Body of pancreas (tissue), 4 donors: ENCODE results near the gene GALNT16. TPM values are rescaled to one million over a fixed set of nuclear protein-coding genes. Genes with fewer than 3 reads are reported as not detected.

ENCODE experiments used
- ATAC-seq: fragments of 150-250 bp; one replicate; pipeline ENCODE4 v1.9.1; 2016
- DNase-seq, 4 donors: peaks; one replicate each; pipeline ENCODE4 v3.0.0-alpha.2; 2019
- H3K27ac ChIP-seq, 4 donors: fragments of 200-600 bp; sonication (generic); 1 replicate in 3 of 4; 2 replicates in 1 of 4; pipeline versions ENCODE4 v1.5.1 to v1.6.1; 2016 to 2019; ENCODE audit warnings: mild to moderate bottlenecking in 1 of 4, mixed read lengths in 1 of 4, moderate library complexity in 1 of 4
- H3K27me3 ChIP-seq, 2 donors: fragments of 200-600 bp; sonication (generic); one replicate each; pipeline ENCODE4 v1.6.0; 2016; ENCODE audit warnings: mild to moderate bottlenecking in 1 of 2
- H3K36me3 ChIP-seq, 2 donors: fragments of 200-600 bp; sonication (generic); replicated peaks in 1 of 2; 2 replicates each; pipeline ENCODE4 v1.5.1; 2016; ENCODE audit warnings: low read depth in 2 of 2; ENCODE audit not compliant: insufficient read depth in 1 of 2
- H3K4me1 ChIP-seq: fragments of 200-600 bp; sonication (generic); one replicate; pipeline ENCODE4 v1.6.0; 2016
- H3K4me3 ChIP-seq, 2 donors: fragments of 200-600 bp; sonication (generic); 1 replicate in 1 of 2; 2 replicates in 1 of 2; pipeline ENCODE4 v1.5.1; 2016 to 2019
- H3K9me3 ChIP-seq, 3 donors: fragments of 200-600 bp; sonication (generic); 1 replicate in 2 of 3; 2 replicates in 1 of 3; pipeline ENCODE4 v1.5.1; 2016
- CTCF ChIP-seq, 7 experiments: fragments of 450-650 bp in 4 of 7; fragments of 200-600 bp in 3 of 7; sonication (generic) in 3 of 7; IDR thresholded peaks; one replicate each; pipeline ENCODE4 v1.5.1; 2016 to 2019; ENCODE audit warnings: antibody characterized with exemption in 7 of 7
- POLR2A ChIP-seq, 3 donors: fragments of 450-650 bp; IDR thresholded peaks; one replicate each; pipeline ENCODE4 v1.6.1; 2016; ENCODE audit warnings: antibody characterized with exemption in 3 of 3, mild to moderate bottlenecking in 2 of 3
- WGBS, 2 donors: methylation state at CpG; one replicate each; pipeline ENCODE4 v1.1.5; 2017; 5-methylcytosine and 5-hydroxymethylcytosine counted together
- intact Hi-C: fragments of 100-400 bp; cut with DNase I; formaldehyde crosslinking; loops from one replicate; pipeline ENCODE4 v1.15.1; 2023
- total RNA-seq, 2 donors: library from RNA; depleted of rRNA; stranded (reverse); fragments of >200 nt; gene quantifications; one replicate each; pipeline ENCODE4 v1.1.0, GENCODE V29; 2016

Gene GALNT16
- total RNA-seq, 2 donors from 2014 or later = 1.3 to 5.6 TPM

- WGBS, 2 donors = 68 to 71% methylated on average over 4 of the region's 4 CpGs
- no peaks in the 10 kb centered on the region for H3K4me1 ChIP-seq
- intact Hi-C loops = no loop called here
- no peaks in the 10 kb centered on the region for H3K27me3 ChIP-seq
- TF ChIP-seq POLR2A (IDR thresholded peaks at IDR 0.05) (no peak), CTCF (IDR thresholded peaks at IDR 0.05) (no peak)
- H3K27ac ChIP-seq = no peak overlapping the region
- no peak for DNase-seq
- H3K4me3 ChIP-seq = no peak overlapping the region
- H3K9me3 ChIP-seq = no peaks in the 10 kb centered on the region
- no peaks in the 10 kb centered on the region for H3K36me3 ChIP-seq
- no peak for ATAC-seq
Observed at GRCh38 chr14:69333791-69334337, 73.9 kb downstream of the GALNT16 start.

GRCh38 chr14:69334576-69334975, 74.6 kb downstream of the GALNT16 start:
- H3K9me3 ChIP-seq = no peaks in the 10 kb centered on the region
- ATAC-seq (no peak), DNase-seq (no peak)
- no peaks in the 10 kb centered on the region for H3K36me3 ChIP-seq
- H3K4me3 ChIP-seq = no peak overlapping the region
- intact Hi-C loops = no loop called here
- no peak overlapping the region for H3K27ac ChIP-seq
- H3K4me1 ChIP-seq = no peaks in the 10 kb centered on the region
- no peaks in the 10 kb centered on the region for H3K27me3 ChIP-seq
- TF ChIP-seq CTCF (IDR thresholded peaks at IDR 0.05) = no peak
- TF ChIP-seq POLR2A (IDR thresholded peaks at IDR 0.05) = no peak
- WGBS, 2 donors = 74% methylated on average over 6 of the region's 6 CpGs; no CpG with 5 or more reads in 1 of the 2 donors

GRCh38 chr14:69335371-69335771, 75.4 kb downstream of the GALNT16 start:
- ATAC-seq (no peak), DNase-seq (no peak)
- Histone ChIP-seq H3K27ac (no peak overlapping the region), H3K4me3 (no peak overlapping the region), H3K36me3 (no peaks in the 10 kb centered on the region), H3K9me3 (no peaks in the 10 kb centered on the region), H3K4me1 (no peaks in the 10 kb centered on the region), H3K27me3 (no peaks in the 10 kb centered on the region)
- TF ChIP-seq CTCF (IDR thresholded peaks at IDR 0.05) (no peak), POLR2A (IDR thresholded peaks at IDR 0.05) (no peak)
- 68 to 70% methylated on average over 6 of the region's 6 CpGs for WGBS, 2 donors
- intact Hi-C loops = no loop called here

GRCh38 chr14:69337984-69338383, 78.0 kb downstream of the GALNT16 start:
- DNase-seq (no peak), ATAC-seq (no peak)
- no peak overlapping the region for H3K4me3 ChIP-seq
- H3K4me1 ChIP-seq = peaks cover 6% of the 10 kb centered on the region
- H3K36me3 ChIP-seq = no peaks in the 10 kb centered on the region
- TF ChIP-seq POLR2A (IDR thresholded peaks at IDR 0.05) (no peak), CTCF (IDR thresholded peaks at IDR 0.05) (no peak)
- H3K27me3 ChIP-seq = no peaks in the 10 kb centered on the region
- no peak overlapping the region for H3K27ac ChIP-seq
- intact Hi-C loops = no loop called here
- 83 to 89% methylated on average over 5 of the region's 5 CpGs for WGBS, 2 donors
- no peaks in the 10 kb centered on the region for H3K9me3 ChIP-seq

- ATAC-seq = no peak
Observed at GRCh38 chr14:69339426-69339825, 79.5 kb downstream of the GALNT16 start.

More at GRCh38 chr14:69339426-69339825, 79.5 kb downstream of the GALNT16 start:
- no peak for DNase-seq
- peaks cover 19% of the 10 kb centered on the region for H3K4me1 ChIP-seq
- TF ChIP-seq CTCF (IDR thresholded peaks at IDR 0.05) = no peak
- TF ChIP-seq POLR2A (IDR thresholded peaks at IDR 0.05) = no peak
- no peaks in the 10 kb centered on the region for H3K9me3 ChIP-seq
- no peaks in the 10 kb centered on the region for H3K27me3 ChIP-seq
- H3K36me3 ChIP-seq = no peaks in the 10 kb centered on the region
- H3K4me3 ChIP-seq = no peak overlapping the region
- 93 to 95% methylated on average over 12 to 13 of the region's 13 CpGs for WGBS, 2 donors
- H3K27ac ChIP-seq = no peak overlapping the region
- intact Hi-C loops = no loop called here
